Limb (tissue), 2 donors: ENCODE measurements around the gene POLR2L.
A peak's percentile ranks its signal among the peaks of the same experiment; 100 is the strongest.

Experiments
- DNase-seq, 2 donors: peaks; one replicate each; pipeline ENCODE4 v3.0.0-alpha.2; 2016; ENCODE audit errors: extremely low spot score in 2 of 2

POLR2L gene

GRCh38 chr11:869399-870126, 27.2 kb upstream of the POLR2L start:
- no peak for DNase-seq

- no peak for DNase-seq
These were observed 26.5 kb upstream of the POLR2L start for GRCh38 chr11:868802-869201.

DNA sequence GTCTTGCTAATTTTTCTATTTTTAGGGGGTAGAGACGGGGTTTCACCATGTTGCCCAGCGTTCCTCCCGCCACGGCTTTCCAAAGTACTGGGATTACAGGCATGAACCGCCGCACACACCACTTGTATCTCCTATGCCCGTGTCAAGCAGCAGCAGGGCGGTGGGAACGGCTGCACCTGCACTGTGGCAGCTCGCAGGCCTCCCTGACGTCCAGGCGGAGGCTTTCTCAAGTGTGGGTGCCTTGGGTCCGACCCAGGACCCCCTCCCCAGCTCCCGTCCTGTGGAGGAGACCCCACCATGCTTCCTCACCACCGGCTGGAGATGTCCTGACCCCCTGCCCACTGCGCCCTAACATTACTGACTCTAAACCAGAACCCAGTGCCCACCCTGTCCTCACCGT, 26.1 kb upstream of the POLR2L start:
- no peak for DNase-seq

DNA sequence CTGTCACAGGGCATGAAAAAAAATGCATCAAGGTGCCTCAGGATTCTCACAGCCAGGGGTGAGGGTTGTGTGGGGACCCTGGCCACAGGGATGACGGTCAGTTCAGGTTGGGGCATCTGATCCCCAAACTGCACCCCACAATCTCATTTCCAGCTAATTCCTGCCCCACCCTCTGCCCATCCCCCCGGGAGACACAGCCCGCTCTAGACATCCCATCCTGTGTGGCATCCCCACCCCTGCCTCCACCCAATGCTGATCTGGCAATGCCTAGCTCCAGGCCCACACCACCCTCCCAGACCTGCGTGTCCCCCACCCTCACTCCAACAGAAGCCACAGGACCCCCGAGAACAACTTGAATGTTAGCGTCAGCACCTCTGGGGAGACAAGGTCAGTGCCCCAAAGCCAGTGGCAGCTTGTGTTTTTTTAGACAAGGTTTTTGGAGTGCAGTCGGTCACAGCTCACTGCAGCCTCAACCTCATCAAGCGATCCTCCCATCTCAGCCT, 25.6 kb upstream of the POLR2L start:
- DNase-seq, result no peak

GRCh38 chr11:866481-866880, 24.2 kb upstream of the POLR2L start:
- no peak for DNase-seq

GRCh38 chr11:865462-866430, 23.4 kb upstream of the POLR2L start:
- no peak for DNase-seq

DNA sequence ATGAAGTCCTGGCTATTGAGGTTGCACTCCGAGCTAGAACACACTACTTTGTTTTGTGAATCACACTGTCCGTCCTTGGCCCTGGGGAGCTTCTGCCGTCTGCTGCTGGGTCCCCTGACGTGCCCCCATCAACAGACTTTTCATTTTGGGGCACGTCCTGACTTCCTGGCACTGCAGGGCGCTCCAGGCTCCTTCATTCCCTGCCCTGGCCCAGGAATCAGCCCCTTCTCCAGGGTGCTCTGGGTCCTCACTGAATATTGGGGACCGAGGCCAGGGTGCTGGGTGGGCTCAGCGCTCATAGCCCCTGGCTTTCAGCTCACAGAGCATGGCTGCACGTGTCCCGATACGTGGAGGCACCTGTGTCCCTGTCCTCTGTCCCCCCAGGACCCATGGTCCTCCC, 22.6 kb upstream of the POLR2L start:
- no peak for DNase-seq

DNA sequence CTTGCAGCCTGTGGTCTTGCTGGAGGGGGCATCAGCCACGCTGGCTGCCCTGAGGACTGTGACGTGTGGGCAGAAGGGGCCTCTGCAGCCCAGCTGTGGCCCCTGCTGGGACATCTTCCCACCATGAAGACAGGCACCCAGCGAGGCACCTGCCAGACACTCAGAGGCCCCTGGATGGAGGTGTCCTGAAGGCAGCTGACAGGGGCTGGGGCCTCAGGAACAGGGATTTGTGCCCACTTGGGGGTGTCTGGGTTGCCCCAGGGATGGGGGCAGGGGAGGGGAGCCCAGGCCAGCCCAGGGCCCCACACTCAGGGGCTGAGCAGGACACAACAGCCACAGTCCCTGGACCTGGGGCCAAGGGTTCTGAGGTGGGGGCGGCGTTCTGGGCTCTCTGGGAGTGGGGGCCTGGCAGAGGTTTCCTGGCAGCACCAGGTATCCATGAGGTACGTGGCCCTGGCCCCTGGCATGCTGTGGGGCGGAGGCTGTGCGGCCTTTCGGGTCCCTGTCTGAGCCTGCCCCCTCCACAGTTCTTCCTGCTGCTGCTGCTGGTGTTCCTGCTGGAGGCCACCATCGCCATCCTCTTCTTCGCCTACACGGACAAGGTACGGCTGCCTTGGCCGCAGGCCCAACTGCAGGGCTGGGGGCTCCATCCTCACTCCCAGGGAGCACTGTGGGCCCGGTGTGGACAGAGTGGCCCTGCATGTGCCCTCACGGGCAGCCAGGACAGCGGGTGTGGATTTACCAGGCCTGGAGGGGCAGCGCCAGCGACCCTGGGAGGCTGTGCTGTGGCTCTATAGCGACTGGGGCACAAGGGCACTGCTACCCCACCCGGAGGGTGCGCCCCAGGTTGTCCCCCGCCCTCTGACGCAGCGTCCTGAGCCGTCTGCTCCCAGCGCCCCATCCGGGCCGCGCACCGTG, 21.8 kb upstream of the POLR2L start:
- no peak for DNase-seq

- DNase-seq, result no peak
These were observed 20.9 kb upstream of the POLR2L start for GRCh38 chr11:863023-863909.

DNA sequence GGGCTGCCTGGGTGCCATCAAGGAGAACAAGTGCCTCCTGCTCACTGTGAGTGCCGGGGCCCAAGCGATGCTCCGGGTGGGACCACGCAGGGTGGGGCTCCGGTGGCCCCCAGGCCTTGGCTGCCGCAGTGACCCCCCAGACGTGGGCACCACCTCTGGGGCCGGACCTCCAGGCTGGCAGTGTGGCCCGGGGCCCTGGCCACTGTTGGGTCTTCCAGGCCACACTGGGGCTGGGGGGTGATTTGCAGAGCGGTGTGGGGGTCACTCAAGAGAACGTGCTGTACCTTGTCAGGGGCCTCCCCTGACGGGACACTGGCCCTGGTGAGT, 20.3 kb upstream of the POLR2L start:
- no peak for DNase-seq

- no peak for DNase-seq
These were observed 19.8 kb upstream of the POLR2L start for GRCh38 chr11:862081-862661.

- no peak for DNase-seq
These were observed 18.8 kb upstream of the POLR2L start for GRCh38 chr11:861105-861479.

GRCh38 chr11:860234-861104, 18.1 kb upstream of the POLR2L start:
- DNase-seq, result no peak

DNA sequence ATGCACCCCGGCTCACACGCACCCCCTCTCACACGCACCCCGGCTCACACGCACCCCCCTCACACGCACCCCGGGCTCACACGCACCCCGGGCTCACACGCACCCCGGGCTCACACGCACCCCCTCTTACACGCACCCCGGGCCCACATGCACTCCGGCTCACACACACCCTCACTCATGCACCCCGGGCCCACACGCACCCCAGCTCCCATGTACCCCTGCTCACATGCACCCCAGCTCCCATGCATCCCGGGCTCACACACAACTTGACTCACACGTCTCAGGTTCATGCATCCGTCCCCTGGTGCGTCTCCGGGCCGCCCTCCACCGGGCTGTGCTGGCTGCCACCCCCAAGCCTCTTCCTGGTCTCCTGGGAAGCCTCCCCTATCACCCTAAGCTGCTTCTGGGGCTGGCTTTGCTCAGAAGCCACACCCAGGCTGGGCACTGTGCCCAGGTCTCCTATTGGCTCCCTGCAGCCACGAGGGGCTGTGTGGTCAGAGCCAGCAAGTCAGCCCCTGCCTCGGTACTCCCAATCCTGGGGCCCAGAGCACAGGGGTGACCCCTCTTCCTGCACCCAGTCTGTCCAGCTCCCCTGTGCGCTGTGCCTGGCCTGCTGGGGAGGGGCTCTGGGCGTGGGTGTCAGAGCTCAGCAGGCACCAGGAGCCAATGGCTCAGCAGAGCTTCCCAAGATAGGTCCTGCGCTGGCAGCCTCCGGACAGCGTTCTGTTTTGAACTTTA, 17.2 kb upstream of the POLR2L start:
- DNase-seq, result peak; percentile 56 to 81

DNA sequence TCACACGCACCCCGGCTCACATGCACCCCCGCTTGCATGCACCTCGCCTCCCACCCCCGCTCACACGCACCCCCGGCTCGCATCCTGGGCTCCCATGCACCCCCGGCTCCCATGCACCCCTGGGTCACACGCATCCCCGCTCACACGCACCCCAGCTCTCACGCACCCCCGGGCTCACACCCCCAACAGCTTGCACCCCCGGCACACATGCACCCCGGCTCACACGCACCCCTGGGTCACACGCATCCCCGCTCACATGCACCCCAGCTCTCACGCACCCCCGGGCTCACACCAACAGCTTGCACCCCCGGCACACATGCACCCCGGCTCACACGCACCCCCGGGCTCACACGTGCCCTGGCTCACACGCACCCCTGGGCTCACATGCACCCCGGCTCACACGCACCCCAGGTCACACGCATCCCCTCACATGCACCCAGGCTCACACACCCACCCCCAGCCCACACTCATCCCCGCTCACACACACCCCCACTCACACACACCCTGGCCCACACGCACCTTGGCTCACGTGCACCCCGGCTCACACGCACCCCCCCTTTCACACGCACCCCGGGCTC, 16.5 kb upstream of the POLR2L start:
- DNase-seq, result no peak

DNA sequence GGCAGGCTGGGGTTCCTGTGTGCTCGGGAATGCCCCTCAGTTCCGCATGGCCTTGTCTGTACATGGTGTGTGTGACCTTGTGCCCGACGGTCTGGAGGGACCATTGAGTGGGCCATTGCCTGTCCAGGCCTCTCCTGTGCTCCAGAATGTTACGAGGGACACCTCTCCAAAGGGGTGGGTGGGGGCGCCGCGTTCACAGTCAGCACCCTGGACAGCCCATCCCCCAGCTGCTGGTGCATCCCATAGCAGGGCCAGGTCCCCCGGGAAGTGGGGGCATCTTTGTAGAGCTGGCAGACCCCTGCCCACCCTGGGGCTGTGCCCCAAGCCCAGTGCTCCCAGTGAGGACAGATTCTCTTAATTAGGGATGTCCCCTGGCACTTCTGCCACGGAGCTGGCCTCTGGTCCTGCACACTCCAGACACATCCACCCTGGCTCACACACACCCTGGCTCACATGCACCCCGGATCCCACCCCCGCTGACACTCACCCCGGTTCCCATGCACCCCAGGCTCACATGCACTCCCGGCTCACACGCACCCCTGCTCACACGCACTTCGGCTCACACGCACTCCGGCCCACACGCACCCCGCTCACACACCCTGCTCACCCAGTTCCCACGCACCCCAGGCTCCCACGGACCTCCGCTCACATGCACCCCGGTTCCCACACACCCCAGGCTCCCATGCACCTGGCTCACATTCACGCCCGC, 15.9 kb upstream of the POLR2L start:
- no peak for DNase-seq

DNA sequence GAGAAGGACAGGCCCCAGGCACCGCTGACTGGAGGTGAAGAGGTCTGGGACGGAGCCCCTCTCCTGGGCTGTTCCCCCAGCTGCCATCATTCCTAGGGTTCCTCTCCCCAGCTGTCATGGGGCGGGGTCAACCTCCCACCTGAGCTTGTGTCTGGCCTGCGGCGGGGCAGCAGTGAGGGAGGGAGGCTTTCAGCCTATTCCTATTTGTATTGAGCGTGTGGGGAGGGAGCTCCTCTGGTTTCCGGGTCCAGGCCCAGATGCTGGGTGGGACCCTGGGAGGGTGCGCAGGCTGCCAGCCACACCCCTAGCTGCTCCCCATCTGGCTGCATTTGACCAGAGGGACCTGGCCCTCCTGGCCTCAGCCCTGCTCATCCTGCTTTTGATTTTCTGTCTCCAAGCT, 14.1 kb upstream of the POLR2L start:
- no peak for DNase-seq

- no peak for DNase-seq
These were observed 13.5 kb upstream of the POLR2L start for GRCh38 chr11:855796-856195.
